Left ventricle myocardium superior (tissue), 1 donor: Measurements from ENCODE around the gene CACFD1. TPM values are rescaled to one million over a fixed set of nuclear protein-coding genes. Genes with fewer than 3 reads are reported as not detected.
A peak's percentile ranks its signal among the peaks of the same experiment; 100 is the strongest.

Experiments used
- ATAC-seq: fragments of 200-7000 bp; cut with Tn5 transposase; one replicate; pipeline ENCODE4 v1.9.1; 2020; ENCODE audit warnings: mild to moderate bottlenecking, moderate library complexity
- DNase-seq: peaks from one replicate; pipeline ENCODE4 v3.0.0-alpha.2; 2020
- intact Hi-C: fragments of 100-400 bp; cut with micrococcal nuclease; formaldehyde crosslinking; loops from one replicate; pipeline ENCODE4 v1.11.0; 2022
- long read RNA-seq: library from polyadenylated mRNA; unstranded; transcript quantifications from one replicate; pipeline ENCODE4 v2.0.0, GENCODE V29; 2021
- total RNA-seq: library from RNA; stranded (reverse); fragmentation: NEBNext Ultra II Directional; extraction: Animal tissue kit (Norgen Biotek cat#: 25700); gene quantifications from one replicate; pipeline ENCODE4 v1.2.1, GENCODE V29; 2021
- donor health status: DM: no; HTN: yes; CAD: no; lungs with severe emphysema.

CACFD1 gene
- total RNA-seq: 11.8 TPM
- long read RNA-seq, transcript CACFD1-202 (5 exons, 2,794 nt): major isoform, 21 of 52 reads
- long read RNA-seq, partial matches to known transcripts: 10 of 52 reads
- long read RNA-seq, other reads (novel, unspliced or antisense): 19 of 52 reads

GRCh38 chr9:133459476-133460404 lies at the start of gene CACFD1:
TSS of gene CACFD1 (plus strand) at chr9:133459978. CDS start at chr9:133460067, 89 bp downstream.
- ATAC-seq (peak; percentile 94), DNase-seq (peak; percentile 98)
- intact Hi-C loops: no loop called here

- no peak for DNase-seq
- no peak for ATAC-seq
- intact Hi-C loops: no loop called here
Measured at GRCh38 chr9:133415170-133415569, 44.6 kb upstream of the CACFD1 start.

GRCh38 chr9:133417541-133418461 lies 42.0 kb upstream of the CACFD1 start, which contains the start of gene REXO4:
TSS of gene REXO4 (minus strand) at chr9:133418010. CDS start at chr9:133417844, 166 bp downstream.
- DNase-seq: peak; percentile 86
- intact Hi-C loops: no loop called here
- ATAC-seq: peak; percentile 97

GRCh38 chr9:133419005-133419404 lies 40.8 kb upstream of the CACFD1 start:
- intact Hi-C loops: no loop called here
- DNase-seq (no peak), ATAC-seq (no peak)

DNA sequence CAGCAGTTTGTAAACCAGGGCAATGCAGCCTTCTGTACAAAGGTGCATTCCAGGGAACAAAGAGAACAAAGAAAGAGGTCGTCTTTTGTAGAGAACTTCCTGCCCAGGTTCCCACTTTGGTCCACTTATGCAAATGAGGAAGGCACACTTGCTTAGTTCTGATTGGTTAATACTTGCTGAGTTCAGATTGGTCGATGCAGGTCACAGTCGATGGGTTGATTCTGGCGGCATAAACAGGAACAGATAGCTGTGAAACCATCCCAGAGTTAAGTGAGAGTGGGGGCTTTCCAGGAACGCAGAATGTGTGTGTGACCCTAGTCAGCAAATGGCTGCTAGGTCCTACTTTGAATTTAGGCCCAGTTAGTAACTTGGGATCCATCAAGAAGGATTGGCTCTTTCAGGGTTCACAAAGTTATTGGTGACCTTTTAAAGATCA lies 39.4 kb upstream of the CACFD1 start:
- intact Hi-C loops: no loop called here
- DNase-seq: no peak
- ATAC-seq: no peak

DNA sequence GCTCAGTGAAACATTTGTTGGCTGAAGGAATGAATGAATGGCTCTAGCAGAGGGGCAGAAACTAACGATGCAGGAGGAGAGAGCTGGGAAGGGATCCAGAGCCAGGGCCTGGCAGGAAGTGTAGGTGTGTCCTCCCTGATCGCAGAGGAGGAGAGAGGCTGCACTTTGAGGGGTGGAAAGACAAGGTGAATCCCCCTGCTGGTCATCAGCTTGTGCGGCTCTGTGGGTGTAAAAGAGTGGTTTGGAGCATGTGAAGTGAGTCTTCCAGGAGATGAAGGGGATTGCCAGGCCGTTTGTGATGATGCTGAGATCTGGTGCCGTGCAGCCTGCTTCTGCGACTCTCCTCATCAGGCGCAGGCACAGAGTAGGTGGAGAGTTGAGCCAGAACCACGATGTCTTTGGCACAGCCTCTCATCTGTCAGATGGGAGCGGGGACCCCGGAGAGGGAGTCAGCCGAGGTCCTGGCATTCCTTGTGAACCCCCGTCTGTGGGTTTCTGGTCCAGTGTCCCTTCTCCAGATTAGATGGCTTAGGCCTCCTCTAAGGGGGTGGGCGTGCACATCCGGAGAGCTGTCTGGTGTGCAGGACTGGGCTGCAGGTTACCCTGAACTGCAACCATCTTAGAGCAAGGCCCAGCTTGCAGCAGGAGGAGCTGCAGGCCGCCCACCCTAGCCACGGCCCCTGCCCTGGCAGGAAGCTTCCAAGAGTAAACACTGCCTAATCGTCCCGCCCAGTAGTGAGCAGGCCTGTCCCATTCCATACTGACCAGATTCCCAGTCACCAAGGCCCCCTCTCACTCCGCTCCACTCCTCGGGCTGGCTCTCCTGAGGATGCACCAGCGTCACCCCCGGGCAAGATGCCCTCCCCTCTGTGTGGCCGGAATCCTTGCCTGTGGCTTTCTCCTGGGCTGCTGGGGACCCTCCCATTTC lies 37.9 kb upstream of the CACFD1 start, which contains the start of gene ADAMTS13:
TSS of gene ADAMTS13 (plus strand) at position 753 of the 928 bp plus-strand sequence. CDS start at position 830, 77 bp downstream.
- intact Hi-C loops: no loop called here
- no peak for ATAC-seq
- DNase-seq: no peak

GRCh38 chr9:133423216-133423615 lies 36.6 kb upstream of the CACFD1 start:
- DNase-seq: no peak
- ATAC-seq: no peak
- intact Hi-C loops: no loop called here

GRCh38 chr9:133424187-133424586 lies 35.6 kb upstream of the CACFD1 start:
- intact Hi-C loops: no loop called here
- no peak for ATAC-seq
- no peak for DNase-seq

DNA sequence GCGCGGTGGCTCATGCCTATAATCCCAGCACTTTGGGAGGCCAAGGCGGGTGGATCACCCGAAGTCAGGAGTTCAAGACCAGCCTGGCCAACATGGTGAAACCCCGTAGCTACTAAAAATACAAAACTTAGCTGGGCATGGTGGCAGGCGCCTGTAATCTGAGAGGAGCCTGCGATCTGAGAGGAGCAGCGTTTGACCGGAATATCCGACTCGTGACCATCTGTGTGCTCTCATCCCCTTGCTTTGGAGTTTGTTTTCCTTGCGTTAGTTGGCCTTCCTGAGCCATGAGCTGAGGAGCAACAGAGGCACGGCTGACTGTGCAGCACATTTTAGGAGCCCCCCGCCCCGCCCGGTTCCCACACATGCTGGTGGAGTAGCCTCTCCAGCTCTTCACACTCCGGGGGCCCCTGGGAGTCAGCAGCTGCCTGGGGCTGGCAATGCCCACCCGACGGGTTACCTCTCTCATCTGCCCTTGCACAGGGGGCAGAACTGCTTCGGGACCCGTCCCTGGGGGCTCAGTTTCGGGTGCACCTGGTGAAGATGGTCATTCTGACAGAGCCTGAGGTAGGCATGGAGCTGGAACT lies 34.6 kb upstream of the CACFD1 start:
- intact Hi-C loops: no loop called here
- ATAC-seq (no peak), DNase-seq (no peak)

- no peak for ATAC-seq
- intact Hi-C loops: no loop called here
- DNase-seq: no peak
Measured at GRCh38 chr9:133426011-133426410, 33.8 kb upstream of the CACFD1 start.

DNA sequence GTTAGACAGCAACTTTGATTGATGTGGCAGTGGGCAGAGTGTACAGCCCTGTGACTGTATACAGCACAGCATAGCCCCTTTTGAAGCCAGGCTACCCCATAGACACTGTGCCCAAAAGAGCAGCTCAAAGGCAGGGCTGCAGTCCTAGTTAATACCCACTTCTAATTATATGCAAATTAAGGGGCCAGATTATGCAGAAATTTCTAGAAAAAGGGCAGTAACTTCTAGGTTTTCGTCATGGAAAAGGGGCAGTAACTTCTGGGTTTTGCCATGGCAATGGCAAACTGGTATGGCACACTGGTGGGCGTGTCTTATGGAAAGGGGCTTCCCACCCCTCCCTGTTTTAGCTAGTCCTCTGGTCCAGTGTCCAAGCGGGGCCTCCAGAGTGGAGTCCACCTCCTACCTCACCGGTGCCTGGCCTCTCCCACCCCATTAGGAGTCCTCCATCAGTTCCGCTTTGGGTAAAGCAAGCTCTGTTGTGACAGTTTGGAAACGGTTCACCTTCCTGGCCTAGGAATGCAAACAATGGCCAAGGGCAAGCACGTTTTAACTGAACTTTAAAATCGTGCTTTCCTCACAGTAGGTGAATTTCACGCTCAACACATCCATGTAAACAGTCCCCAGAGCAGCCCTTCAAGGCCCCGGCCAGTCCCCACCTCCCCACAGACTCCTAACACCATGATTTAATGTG lies 32.0 kb upstream of the CACFD1 start:
- intact Hi-C loops: no loop called here
- DNase-seq: no peak
- ATAC-seq: no peak

DNA sequence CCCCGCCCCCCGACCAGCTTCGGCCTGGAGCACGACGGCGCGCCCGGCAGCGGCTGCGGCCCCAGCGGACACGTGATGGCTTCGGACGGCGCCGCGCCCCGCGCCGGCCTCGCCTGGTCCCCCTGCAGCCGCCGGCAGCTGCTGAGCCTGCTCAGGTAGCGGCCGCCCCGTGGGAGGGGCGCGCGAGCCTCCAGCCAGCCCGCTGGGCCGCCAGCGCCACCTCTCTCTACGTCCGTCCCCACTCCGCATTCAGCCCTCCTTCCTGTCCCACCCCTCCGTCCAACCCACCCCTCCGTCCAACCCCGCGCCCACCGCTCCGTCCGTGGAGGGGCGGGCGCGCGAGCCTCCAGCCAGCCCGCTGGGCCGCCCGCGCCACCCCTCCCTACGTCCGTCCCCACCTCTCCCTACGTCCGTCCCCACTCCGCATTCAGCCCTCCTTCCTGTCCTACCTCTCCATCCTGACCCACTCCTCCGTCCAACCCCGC lies 31.1 kb upstream of the CACFD1 start:
- intact Hi-C loops: no loop called here
- ATAC-seq (peak; percentile 53), DNase-seq (no peak)

DNA sequence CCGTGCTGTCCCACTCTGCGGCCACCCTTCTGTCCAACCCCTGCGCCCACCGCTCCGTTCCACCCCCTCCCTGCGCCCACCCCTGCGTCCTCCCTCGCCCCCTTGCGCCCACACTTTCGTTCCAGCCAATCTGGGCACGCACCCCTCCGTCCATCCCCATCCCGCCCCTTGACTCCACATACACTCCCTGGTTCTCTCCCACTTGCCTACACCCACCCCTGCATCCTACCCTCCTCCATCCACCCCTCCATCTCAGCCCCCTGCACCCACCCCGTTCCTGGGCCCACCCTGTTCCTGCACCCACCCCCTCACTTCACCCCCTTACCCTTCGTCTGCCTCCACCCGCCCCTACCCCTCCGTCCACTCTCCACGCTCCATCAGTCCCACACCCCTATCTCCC lies 30.6 kb upstream of the CACFD1 start:
- DNase-seq (no peak), ATAC-seq (no peak)
- intact Hi-C loops: no loop called here

GRCh38 chr9:133429641-133430161 lies 30.1 kb upstream of the CACFD1 start:
- intact Hi-C loops: no loop called here
- DNase-seq: peak; percentile 49
- peak; percentile 70 for ATAC-seq

DNA sequence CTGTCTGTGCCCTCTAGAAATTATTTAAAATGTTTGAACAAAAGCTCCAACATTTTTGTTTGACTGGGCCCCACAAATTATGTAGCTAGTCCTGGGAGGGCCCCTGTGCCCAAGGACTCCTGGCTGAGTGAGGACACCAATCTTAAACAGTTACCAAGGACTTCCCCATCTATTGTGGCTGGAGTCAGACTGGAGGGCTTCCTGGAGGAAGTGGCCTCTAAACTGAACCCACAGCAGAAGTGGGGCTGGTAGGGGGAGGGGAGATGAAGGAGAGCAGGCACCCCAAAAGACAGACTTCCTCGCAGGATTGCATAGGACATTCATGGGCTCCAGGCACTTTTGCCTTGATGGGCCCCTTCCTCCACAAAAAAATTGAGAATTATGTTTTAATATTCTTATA lies 29.5 kb upstream of the CACFD1 start:
- no peak for DNase-seq
- ATAC-seq: no peak
- intact Hi-C loops: no loop called here

- DNase-seq (no peak), ATAC-seq (no peak)
- intact Hi-C loops: no loop called here
Measured at GRCh38 chr9:133433351-133433843, 26.4 kb upstream of the CACFD1 start.

DNA sequence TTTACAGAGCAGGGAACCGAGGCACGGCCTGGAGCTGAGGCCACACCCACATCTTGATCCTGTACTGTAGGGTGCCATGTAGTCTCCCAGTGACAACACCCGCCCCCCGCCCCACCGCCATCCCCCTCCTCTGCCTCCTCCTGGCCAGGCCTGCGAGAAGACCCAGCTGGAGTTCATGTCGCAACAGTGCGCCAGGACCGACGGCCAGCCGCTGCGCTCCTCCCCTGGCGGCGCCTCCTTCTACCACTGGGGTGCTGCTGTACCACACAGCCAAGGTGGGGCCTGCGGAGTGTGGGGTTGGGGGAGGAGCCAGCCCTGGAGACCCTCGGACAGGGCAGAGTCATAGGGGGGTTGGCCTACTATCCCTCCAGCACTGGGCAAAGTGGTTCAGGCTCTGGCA lies 23.1 kb upstream of the CACFD1 start:
- intact Hi-C loops: no loop called here
- DNase-seq (no peak), ATAC-seq (no peak)
